GM12865 (cell line): ENCODE data around the gene PARP9.

Source experiments
- DNase-seq: peaks from one replicate; pipeline ENCODE4 v3.0.0; 2010; ENCODE audit warnings: low read depth
- H3K4me3 ChIP-seq: 2 replicates; pipeline ENCODE4 v1.5.1; 2011; ENCODE audit warnings: mild to moderate bottlenecking, low read depth, low read length, control low read depth
- CTCF ChIP-seq: IDR thresholded peaks from 2 replicates; pipeline ENCODE4 v1.5.1; 2011; ENCODE audit warnings: low read length, control low read depth, low read depth, inconsistent platforms; ENCODE audit not compliant: insufficient read depth; ENCODE audit errors: missing control alignments

The PARP9 gene

GRCh38 chr3:122548076-122548475, 16.0 kb downstream of the PARP9 start:
- no peak for TF ChIP-seq CTCF
- no peak overlapping the region for H3K4me3 ChIP-seq
- DNase-seq: no peak

GRCh38 chr3:122546151-122546550, 17.9 kb downstream of the PARP9 start:
- H3K4me3 ChIP-seq: no peak overlapping the region
- no peak for DNase-seq
- TF ChIP-seq CTCF: no peak

GRCh38 chr3:122538956-122539490, 25.1 kb downstream of the PARP9 start:
- no peak for TF ChIP-seq CTCF
- DNase-seq: no peak

DNA sequence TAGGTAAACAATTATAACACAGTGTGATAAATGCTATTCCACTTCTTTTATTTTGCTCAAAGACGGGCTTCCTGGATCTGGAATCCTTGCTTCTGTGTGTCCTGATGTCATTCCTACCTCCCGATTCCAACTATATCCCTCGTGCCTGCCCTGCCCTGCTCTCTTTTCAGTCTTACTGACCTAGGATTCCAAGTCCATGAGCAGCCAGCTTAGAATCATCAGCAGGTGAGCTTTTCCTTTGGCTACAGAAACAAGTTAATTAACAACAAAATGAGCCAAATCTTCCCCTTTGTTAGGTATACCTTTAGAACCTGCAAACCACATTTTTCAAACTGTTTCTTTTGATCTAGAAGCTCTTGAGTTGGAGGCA, 27.5 kb downstream of the PARP9 start:
- no peak for TF ChIP-seq CTCF
- H3K4me3 ChIP-seq: no peak overlapping the region
- DNase-seq: no peak

More at GRCh38 chr3:122538956-122539490, 25.1 kb downstream of the PARP9 start:
- H3K4me3 ChIP-seq: no peak overlapping the region

DNA sequence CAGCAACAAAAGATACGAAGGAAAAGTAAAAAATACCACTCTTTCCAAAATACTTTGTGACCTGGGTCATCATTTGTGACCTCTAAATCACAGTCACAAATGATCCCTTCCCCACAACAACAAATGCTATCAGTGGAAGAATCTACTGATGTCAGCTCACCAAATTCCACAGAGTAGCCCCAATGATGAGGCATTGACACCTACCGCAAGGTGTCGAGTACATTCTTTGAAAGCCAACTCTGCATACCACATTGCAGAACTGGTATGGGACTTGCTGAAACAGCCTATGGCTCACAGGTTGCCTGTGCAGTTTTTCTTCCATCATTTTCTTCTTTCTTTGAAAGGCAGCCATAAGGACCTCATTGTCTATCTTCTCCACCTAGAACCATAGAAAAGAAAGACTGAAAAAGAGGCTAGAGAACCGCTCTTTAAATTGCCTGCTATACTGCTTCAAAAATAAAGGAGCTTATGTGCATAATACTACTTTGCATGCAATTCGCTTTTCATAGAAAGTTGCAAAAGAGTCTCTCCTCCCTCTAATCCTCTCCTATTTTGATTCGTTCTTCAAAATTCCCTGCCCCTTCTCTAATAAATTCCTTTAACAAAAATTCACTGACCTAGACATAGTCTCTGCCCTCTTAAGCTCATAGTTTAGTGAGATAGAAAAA, 28.0 kb downstream of the PARP9 start:
- TF ChIP-seq CTCF: no peak
- H3K4me3 ChIP-seq: no peak overlapping the region
- DNase-seq: no peak

GRCh38 chr3:122533931-122534334, 30.2 kb downstream of the PARP9 start:
- peak; percentile 87 for DNase-seq
- H3K4me3 ChIP-seq: no peak overlapping the region

More at GRCh38 chr3:122533931-122534334, 30.2 kb downstream of the PARP9 start:
- no peak for TF ChIP-seq CTCF
